Endometrial microvascular endothelial cells (primary cell): ENCODE results near the gene AFP. TPM values are rescaled to one million over a fixed set of nuclear protein-coding genes. Genes with fewer than 3 reads are reported as not detected.

Experiments used
- in situ Hi-C: cut with HindIII; loops from 2 replicates; pipeline ENCODE4 v1.10.0; 2017; ENCODE audit warnings: low sequenced_read_pairs, low pct_unique_long_range_greater_than_20kb; ENCODE audit errors: inconsistent ontology term
- total RNA-seq: library from RNA; depleted of rRNA; stranded (reverse); fragments of >200 nt; gene quantifications from one replicate; pipeline ENCODE4 v1.2.3, GENCODE V29; 2015; ENCODE audit errors: inconsistent ontology term

The AFP gene
- total RNA-seq, 1 donor from 2014 or later, result not detected

GRCh38 chr4:73411731-73412414, 24.1 kb upstream of the AFP start:
- in situ Hi-C loops, result no loop called here

- in situ Hi-C loops, result no loop called here
Observed at GRCh38 chr4:73413294-73413755, 22.7 kb upstream of the AFP start.

GRCh38 chr4:73414936-73415271, 21.1 kb upstream of the AFP start:
- in situ Hi-C loops, result no loop called here

GRCh38 chr4:73415807-73416238, 20.2 kb upstream of the AFP start:
- in situ Hi-C loops, result no loop called here

GRCh38 chr4:73416423-73417087, 19.5 kb upstream of the AFP start:
- in situ Hi-C loops, result no loop called here

- in situ Hi-C loops, result no loop called here
Observed at GRCh38 chr4:73417342-73417741, 18.7 kb upstream of the AFP start.

- in situ Hi-C loops, result no loop called here
Observed at GRCh38 chr4:73417973-73418372, 18.0 kb upstream of the AFP start.

GRCh38 chr4:73418677-73419076, 17.3 kb upstream of the AFP start:
- in situ Hi-C loops, result no loop called here

- in situ Hi-C loops, result no loop called here
Observed at GRCh38 chr4:73419106-73420038, 16.6 kb upstream of the AFP start.

GRCh38 chr4:73420615-73421014, 15.4 kb upstream of the AFP start:
- in situ Hi-C loops, result no loop called here

- in situ Hi-C loops, result no loop called here
Observed at GRCh38 chr4:73421708-73422457, 14.1 kb upstream of the AFP start.

- in situ Hi-C loops, result no loop called here
Observed at GRCh38 chr4:73422458-73422752, 13.6 kb upstream of the AFP start.

GRCh38 chr4:73423184-73423583, 12.8 kb upstream of the AFP start:
- in situ Hi-C loops, result no loop called here

GRCh38 chr4:73426666-73427065, 9.4 kb upstream of the AFP start:
- in situ Hi-C loops, result no loop called here

GRCh38 chr4:73429118-73429517, 6.9 kb upstream of the AFP start:
- in situ Hi-C loops, result no loop called here

- in situ Hi-C loops, result no loop called here
Observed at GRCh38 chr4:73429826-73430587, 6.0 kb upstream of the AFP start.

GRCh38 chr4:73431813-73432168, 4.2 kb upstream of the AFP start:
- in situ Hi-C loops, result no loop called here

- in situ Hi-C loops, result no loop called here
Observed at GRCh38 chr4:73432169-73433000, 3.6 kb upstream of the AFP start.
